GM23338 (cell line): Measurements from ENCODE around the gene MAZ. TPM values are rescaled to one million over a fixed set of nuclear protein-coding genes. Genes with fewer than 3 reads are reported as not detected.

ENCODE experiments used
- ATAC-seq: fragments of 200-7000 bp; cut with Tn5 transposase; 3 replicates; pipeline ENCODE4 v1.9.1; 2020
- DNase-seq: peaks from one replicate; pipeline ENCODE4 v3.0.0-alpha.2; 2015; ENCODE audit warnings: low spot score
- H2AFZ ChIP-seq: fragments of 200-600 bp; sonication (generic); 2 replicates; pipeline ENCODE4 v1.8.0; 2016; ENCODE audit warnings: antibody characterized with exemption, mild to moderate bottlenecking, moderate library complexity
- H3F3A ChIP-seq: fragments of 200-600 bp; sonication (generic); replicated peaks from 2 replicates; pipeline ENCODE4 v1.8.0; 2017; ENCODE audit warnings: antibody characterized with exemption, mixed run types, low read depth
- H3K27ac ChIP-seq: fragments of 200-600 bp; sonication (generic); 2 replicates; pipeline ENCODE4 v1.6.1; 2016; ENCODE audit warnings: low read depth
- H3K27me3 ChIP-seq: fragments of 200-600 bp; sonication (generic); 2 replicates; pipeline ENCODE4 v1.8.0; 2016; ENCODE audit warnings: mild to moderate bottlenecking, mixed run types, moderate library complexity; ENCODE audit not compliant: insufficient read depth
- H3K36me3 ChIP-seq: fragments of 200-600 bp; sonication (generic); 2 replicates; pipeline ENCODE4 v1.8.0; 2016; ENCODE audit warnings: mild to moderate bottlenecking; ENCODE audit not compliant: insufficient read depth
- H3K4me1 ChIP-seq: fragments of 200-600 bp; sonication (generic); 2 replicates; pipeline ENCODE4 v1.8.0; 2016; ENCODE audit warnings: mild to moderate bottlenecking, moderate library complexity; ENCODE audit not compliant: insufficient read depth
- H3K4me2 ChIP-seq: fragments of 200-600 bp; sonication (generic); 2 replicates; pipeline ENCODE4 v1.7.1; 2017; ENCODE audit warnings: mixed run types
- H3K4me3 ChIP-seq: fragments of 200-600 bp; sonication (generic); 2 replicates; pipeline ENCODE4 v1.6.1; 2016; ENCODE audit warnings: mixed run types
- H3K79me2 ChIP-seq: fragments of 200-600 bp; sonication (generic); replicated peaks from 2 replicates; pipeline ENCODE4 v1.8.0; 2017; ENCODE audit warnings: mild to moderate bottlenecking; ENCODE audit not compliant: insufficient read depth
- H3K9me2 ChIP-seq: fragments of 200-600 bp; sonication (generic); 2 replicates; pipeline ENCODE4 v1.8.0; 2017; ENCODE audit not compliant: insufficient read depth
- H4K20me1 ChIP-seq: fragments of 200-600 bp; sonication (generic); replicated peaks from 2 replicates; pipeline ENCODE4 v1.8.0; 2017; ENCODE audit warnings: mild to moderate bottlenecking; ENCODE audit not compliant: insufficient read depth
- H3K27ac Mint-ChIP-seq: 2 replicates; pipeline ENCODE4 v1.8.0; 2020; ENCODE audit warnings: inconsistent platforms, mild to moderate bottlenecking, moderate library complexity, mixed read lengths
- H3K27me3 Mint-ChIP-seq: 3 replicates; pipeline ENCODE4 v1.8.0; 2022; ENCODE audit warnings: low read depth, mild to moderate bottlenecking, moderate library complexity, mixed read lengths, inconsistent platforms; ENCODE audit not compliant: insufficient read depth, poor library complexity
- H3K36me3 Mint-ChIP-seq: 3 replicates; pipeline ENCODE4 v1.8.0; 2021; ENCODE audit warnings: low read depth, mild to moderate bottlenecking, inconsistent platforms, moderate library complexity, mixed read lengths
- H3K4me1 Mint-ChIP-seq: 3 replicates; pipeline ENCODE4 v1.8.0; 2020; ENCODE audit warnings: mild to moderate bottlenecking, inconsistent platforms, mixed read lengths
- H3K4me3 Mint-ChIP-seq: 3 replicates; pipeline ENCODE4 v1.8.0; 2021; ENCODE audit warnings: moderate library complexity, mild to moderate bottlenecking, inconsistent platforms, mixed read lengths
- H3K9me3 Mint-ChIP-seq: 3 replicates; pipeline ENCODE4 v1.8.0; 2020; ENCODE audit warnings: moderate library complexity, mild to moderate bottlenecking, inconsistent platforms, mixed read lengths
- CREB1 ChIP-seq: fragments of 250-450 bp; sonication (Bioruptor Pico); IDR thresholded peaks from 2 replicates; pipeline ENCODE4 v1.5.0; 2020; ENCODE audit warnings: low read depth, mild to moderate bottlenecking, moderate library complexity
- CTCF ChIP-seq, 2 experiments: fragments of 200-600 bp in 1 of 2; sonication (generic) in 1 of 2; conservative IDR thresholded peaks; 2 replicates each; pipeline versions ENCODE4 v1.5.1 to v1.6.1; 2016 to 2017; ENCODE audit warnings: antibody characterized with exemption in 2 of 2, low read depth in 2 of 2, mild to moderate bottlenecking in 2 of 2, moderate library complexity in 1 of 2
- EZH2 ChIP-seq: fragments of 200-600 bp; sonication (generic); IDR thresholded peaks from one replicate; pipeline ENCODE4 v1.8.0; 2017; ENCODE audit warnings: antibody characterized with exemption, mild to moderate bottlenecking, low read depth; ENCODE audit not compliant: unreplicated experiment
- EZH2phosphoT487 ChIP-seq: fragments of 200-600 bp; sonication (generic); IDR thresholded peaks from one replicate; pipeline ENCODE4 v1.8.1; 2018; ENCODE audit warnings: antibody characterized with exemption; ENCODE audit not compliant: unreplicated experiment
- JUNB ChIP-seq: IDR thresholded peaks from one replicate; pipeline ENCODE4 v1.6.1; 2016; ENCODE audit warnings: antibody characterized with exemption; ENCODE audit not compliant: unreplicated experiment
- NANOG ChIP-seq: IDR thresholded peaks from 2 replicates; pipeline ENCODE4 v1.6.1; 2016; ENCODE audit warnings: antibody characterized with exemption, borderline replicate concordance
- POLR2AphosphoS5 ChIP-seq: IDR thresholded peaks from 2 replicates; pipeline ENCODE4 v1.6.1; 2016; ENCODE audit warnings: antibody characterized with exemption, low read depth
- STAT1 ChIP-seq: IDR thresholded peaks from one replicate; pipeline ENCODE4 v1.6.1; 2016; ENCODE audit warnings: antibody characterized with exemption; ENCODE audit not compliant: unreplicated experiment
- ZNF114 ChIP-seq: fragments of 250-450 bp; sonication (Bioruptor Pico); IDR thresholded peaks from 2 replicates; pipeline ENCODE4 v1.5.0; 2020; ENCODE audit warnings: mild to moderate bottlenecking, moderate library complexity
- ZNF331 ChIP-seq: fragments of 250-450 bp; sonication (Bioruptor Pico); IDR thresholded peaks from 2 replicates; pipeline ENCODE4 v1.5.0; 2020; ENCODE audit warnings: low read depth, mild to moderate bottlenecking, moderate library complexity
- polyA plus RNA-seq: library from polyadenylated mRNA; unstranded; fragments of >200 nt; fragmentation: Nextera tagmentation; extraction: Ambion mirVana; gene quantifications from 2 replicates; pipeline ENCODE4 v1.2.1, GENCODE V29; 2016
- total RNA-seq: library from RNA; depleted of rRNA; stranded (reverse); fragments of >200 nt; shearing (Covaris generic); gene quantifications from 2 replicates; pipeline ENCODE4 v1.2.3, GENCODE V29; 2014
- TF ChIP-seq, protein P1 (sequence below): IDR thresholded peaks from one replicate; pipeline ENCODE4 v1.6.1; 2018; ENCODE audit warnings: antibody characterized with exemption; ENCODE audit not compliant: unreplicated experiment
- TF ChIP-seq, protein P2 (sequence below): fragments of 250-450 bp; sonication (Bioruptor Pico); IDR thresholded peaks from 2 replicates; pipeline ENCODE4 v1.5.0; 2020; ENCODE audit warnings: mild to moderate bottlenecking, moderate library complexity
- TF ChIP-seq, protein P3 (sequence below): IDR thresholded peaks from 2 replicates; pipeline ENCODE4 v1.6.1; 2016; ENCODE audit warnings: antibody characterized with exemption

Gene MAZ
- total and polyA plus RNA-seq, 2 experiments from 2014 or later = 155 to 270 TPM

DNA sequence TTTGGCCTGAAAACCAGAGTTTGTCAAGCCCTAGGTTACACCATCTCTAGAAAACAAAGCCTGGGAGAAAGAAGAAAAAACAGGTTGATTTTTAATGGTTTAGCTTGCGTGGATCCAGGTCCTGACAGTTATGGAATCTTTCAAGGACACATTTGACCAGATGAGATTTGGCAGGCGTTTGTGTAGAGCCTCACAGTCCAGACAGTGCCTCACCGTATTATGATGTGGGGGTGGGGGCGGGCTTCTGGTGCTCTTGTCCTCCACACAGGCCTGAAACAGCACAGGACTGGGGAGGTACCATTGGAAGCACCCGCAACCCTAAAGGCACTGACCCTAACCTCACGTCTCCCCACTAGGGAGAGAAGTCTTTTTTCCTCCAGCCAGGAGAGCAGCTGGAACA, 33.5 kb downstream of the MAZ start (continued):
- TF ChIP-seq, protein P1, sequence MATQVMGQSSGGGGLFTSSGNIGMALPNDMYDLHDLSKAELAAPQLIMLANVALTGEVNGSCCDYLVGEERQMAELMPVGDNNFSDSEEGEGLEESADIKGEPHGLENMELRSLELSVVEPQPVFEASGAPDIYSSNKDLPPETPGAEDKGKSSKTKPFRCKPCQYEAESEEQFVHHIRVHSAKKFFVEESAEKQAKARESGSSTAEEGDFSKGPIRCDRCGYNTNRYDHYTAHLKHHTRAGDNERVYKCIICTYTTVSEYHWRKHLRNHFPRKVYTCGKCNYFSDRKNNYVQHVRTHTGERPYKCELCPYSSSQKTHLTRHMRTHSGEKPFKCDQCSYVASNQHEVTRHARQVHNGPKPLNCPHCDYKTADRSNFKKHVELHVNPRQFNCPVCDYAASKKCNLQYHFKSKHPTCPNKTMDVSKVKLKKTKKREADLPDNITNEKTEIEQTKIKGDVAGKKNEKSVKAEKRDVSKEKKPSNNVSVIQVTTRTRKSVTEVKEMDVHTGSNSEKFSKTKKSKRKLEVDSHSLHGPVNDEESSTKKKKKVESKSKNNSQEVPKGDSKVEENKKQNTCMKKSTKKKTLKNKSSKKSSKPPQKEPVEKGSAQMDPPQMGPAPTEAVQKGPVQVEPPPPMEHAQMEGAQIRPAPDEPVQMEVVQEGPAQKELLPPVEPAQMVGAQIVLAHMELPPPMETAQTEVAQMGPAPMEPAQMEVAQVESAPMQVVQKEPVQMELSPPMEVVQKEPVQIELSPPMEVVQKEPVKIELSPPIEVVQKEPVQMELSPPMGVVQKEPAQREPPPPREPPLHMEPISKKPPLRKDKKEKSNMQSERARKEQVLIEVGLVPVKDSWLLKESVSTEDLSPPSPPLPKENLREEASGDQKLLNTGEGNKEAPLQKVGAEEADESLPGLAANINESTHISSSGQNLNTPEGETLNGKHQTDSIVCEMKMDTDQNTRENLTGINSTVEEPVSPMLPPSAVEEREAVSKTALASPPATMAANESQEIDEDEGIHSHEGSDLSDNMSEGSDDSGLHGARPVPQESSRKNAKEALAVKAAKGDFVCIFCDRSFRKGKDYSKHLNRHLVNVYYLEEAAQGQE = no peak

DNA sequence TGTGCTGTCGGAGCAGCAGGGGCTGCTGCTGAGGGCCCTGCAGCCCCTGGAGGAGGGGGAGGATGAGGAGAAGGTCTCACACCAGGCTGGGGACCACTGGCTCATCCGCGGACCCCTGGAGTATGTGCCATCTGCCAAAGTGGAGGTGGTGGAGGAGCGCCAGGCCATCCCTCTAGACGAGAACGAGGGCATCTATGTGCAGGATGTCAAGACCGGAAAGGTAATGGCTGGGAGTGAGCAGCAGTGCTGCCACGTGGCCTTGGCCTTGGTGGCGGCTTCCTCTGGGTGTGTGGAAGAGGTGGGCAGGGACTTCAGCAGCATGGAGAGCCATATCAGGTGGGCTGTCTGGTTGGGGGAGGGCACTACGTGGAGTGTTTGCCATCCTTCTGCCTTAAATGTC, 33.9 kb downstream of the MAZ start:
- no peak overlapping the region for H3K4me3 Mint-ChIP-seq
- ATAC-seq (no peak), DNase-seq (no peak)
- H3K4me1 Mint-ChIP-seq = no peaks in the 10 kb centered on the region; the same call in 2 of the 3 replicates
- no peaks in the 10 kb centered on the region for H3K27me3 ChIP-seq
- H3K9me3 Mint-ChIP-seq = no peaks in the 10 kb centered on the region
- peaks cover 6% of the 10 kb centered on the region for H3K27me3 Mint-ChIP-seq
- no peaks in the 10 kb centered on the region for H3K79me2 ChIP-seq
- H3F3A ChIP-seq = no peaks in the 10 kb centered on the region
- H4K20me1 ChIP-seq = no peaks in the 10 kb centered on the region
- H3K36me3 ChIP-seq = no peaks in the 10 kb centered on the region
- no peaks in the 10 kb centered on the region for H3K9me2 ChIP-seq
- no peak overlapping the region for H2AFZ ChIP-seq
- H3K4me2 ChIP-seq = no peak overlapping the region
- no peaks in the 10 kb centered on the region for H3K36me3 Mint-ChIP-seq
- peak overlapping the region; percentile 56; the same call in 1 of the 2 replicates for H3K27ac Mint-ChIP-seq
- H3K4me3 ChIP-seq = no peak overlapping the region
- H3K4me1 ChIP-seq = no peaks in the 10 kb centered on the region
- no peak overlapping the region for H3K27ac ChIP-seq
- TF ChIP-seq CTCF (conservative IDR thresholded peaks at IDR 0.05; ENCODE audit: low read depth in 2 of 2) (no peak), CREB1 (CRISPR knock-in tag) (no peak), ZNF114 (CRISPR knock-in tag) (no peak), POLR2AphosphoS5 (no peak), JUNB (no peak), EZH2phosphoT487 (no peak), EZH2 (no peak), NANOG (no peak), STAT1 (no peak), ZNF331 (no peak)
- TF ChIP-seq, protein P2, sequence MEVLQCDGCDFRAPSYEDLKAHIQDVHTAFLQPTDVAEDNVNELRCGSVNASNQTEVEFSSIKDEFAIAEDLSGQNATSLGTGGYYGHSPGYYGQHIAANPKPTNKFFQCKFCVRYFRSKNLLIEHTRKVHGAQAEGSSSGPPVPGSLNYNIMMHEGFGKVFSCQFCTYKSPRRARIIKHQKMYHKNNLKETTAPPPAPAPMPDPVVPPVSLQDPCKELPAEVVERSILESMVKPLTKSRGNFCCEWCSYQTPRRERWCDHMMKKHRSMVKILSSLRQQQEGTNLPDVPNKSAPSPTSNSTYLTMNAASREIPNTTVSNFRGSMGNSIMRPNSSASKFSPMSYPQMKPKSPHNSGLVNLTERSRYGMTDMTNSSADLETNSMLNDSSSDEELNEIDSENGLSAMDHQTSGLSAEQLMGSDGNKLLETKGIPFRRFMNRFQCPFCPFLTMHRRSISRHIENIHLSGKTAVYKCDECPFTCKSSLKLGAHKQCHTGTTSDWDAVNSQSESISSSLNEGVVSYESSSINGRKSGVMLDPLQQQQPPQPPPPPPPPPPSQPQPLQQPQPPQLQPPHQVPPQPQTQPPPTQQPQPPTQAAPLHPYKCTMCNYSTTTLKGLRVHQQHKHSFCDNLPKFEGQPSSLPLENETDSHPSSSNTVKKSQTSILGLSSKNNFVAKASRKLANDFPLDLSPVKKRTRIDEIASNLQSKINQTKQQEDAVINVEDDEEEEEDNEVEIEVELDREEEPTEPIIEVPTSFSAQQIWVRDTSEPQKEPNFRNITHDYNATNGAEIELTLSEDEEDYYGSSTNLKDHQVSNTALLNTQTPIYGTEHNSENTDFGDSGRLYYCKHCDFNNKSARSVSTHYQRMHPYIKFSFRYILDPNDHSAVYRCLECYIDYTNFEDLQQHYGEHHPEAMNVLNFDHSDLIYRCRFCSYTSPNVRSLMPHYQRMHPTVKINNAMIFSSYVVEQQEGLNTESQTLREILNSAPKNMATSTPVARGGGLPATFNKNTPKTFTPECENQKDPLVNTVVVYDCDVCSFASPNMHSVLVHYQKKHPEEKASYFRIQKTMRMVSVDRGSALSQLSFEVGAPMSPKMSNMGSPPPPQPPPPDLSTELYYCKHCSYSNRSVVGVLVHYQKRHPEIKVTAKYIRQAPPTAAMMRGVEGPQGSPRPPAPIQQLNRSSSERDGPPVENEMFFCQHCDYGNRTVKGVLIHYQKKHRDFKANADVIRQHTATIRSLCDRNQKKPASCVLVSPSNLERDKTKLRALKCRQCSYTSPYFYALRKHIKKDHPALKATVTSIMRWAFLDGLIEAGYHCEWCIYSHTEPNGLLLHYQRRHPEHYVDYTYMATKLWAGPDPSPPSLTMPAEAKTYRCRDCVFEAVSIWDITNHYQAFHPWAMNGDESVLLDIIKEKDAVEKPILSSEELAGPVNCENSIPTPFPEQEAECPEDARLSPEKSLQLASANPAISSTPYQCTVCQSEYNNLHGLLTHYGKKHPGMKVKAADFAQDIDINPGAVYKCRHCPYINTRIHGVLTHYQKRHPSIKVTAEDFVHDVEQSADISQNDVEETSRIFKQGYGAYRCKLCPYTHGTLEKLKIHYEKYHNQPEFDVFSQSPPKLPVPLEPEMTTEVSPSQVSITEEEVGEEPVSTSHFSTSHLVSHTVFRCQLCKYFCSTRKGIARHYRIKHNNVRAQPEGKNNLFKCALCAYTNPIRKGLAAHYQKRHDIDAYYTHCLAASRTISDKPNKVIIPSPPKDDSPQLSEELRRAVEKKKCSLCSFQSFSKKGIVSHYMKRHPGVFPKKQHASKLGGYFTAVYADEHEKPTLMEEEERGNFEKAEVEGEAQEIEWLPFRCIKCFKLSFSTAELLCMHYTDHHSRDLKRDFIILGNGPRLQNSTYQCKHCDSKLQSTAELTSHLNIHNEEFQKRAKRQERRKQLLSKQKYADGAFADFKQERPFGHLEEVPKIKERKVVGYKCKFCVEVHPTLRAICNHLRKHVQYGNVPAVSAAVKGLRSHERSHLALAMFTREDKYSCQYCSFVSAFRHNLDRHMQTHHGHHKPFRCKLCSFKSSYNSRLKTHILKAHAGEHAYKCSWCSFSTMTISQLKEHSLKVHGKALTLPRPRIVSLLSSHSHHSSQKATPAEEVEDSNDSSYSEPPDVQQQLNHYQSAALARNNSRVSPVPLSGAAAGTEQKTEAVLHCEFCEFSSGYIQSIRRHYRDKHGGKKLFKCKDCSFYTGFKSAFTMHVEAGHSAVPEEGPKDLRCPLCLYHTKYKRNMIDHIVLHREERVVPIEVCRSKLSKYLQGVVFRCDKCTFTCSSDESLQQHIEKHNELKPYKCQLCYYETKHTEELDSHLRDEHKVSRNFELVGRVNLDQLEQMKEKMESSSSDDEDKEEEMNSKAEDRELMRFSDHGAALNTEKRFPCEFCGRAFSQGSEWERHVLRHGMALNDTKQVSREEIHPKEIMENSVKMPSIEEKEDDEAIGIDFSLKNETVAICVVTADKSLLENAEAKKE (CRISPR knock-in tag) = no peak
- TF ChIP-seq, protein P3, sequence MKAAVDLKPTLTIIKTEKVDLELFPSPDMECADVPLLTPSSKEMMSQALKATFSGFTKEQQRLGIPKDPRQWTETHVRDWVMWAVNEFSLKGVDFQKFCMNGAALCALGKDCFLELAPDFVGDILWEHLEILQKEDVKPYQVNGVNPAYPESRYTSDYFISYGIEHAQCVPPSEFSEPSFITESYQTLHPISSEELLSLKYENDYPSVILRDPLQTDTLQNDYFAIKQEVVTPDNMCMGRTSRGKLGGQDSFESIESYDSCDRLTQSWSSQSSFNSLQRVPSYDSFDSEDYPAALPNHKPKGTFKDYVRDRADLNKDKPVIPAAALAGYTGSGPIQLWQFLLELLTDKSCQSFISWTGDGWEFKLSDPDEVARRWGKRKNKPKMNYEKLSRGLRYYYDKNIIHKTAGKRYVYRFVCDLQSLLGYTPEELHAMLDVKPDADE = no peak
